Ishikawa (cell line): ENCODE results near the gene RAB3IL1.

Source experiments
- CEBPB ChIP-seq: IDR thresholded peaks from 2 replicates; pipeline ENCODE4 v1.6.1; 2012
- CREB1 ChIP-seq: IDR thresholded peaks from 2 replicates; pipeline ENCODE4 v1.6.1; 2012; ENCODE audit warnings: low read depth
- EGR1 ChIP-seq: IDR thresholded peaks from 2 replicates; pipeline ENCODE4 v1.6.1; 2012
- EP300 ChIP-seq: IDR thresholded peaks from 2 replicates; pipeline ENCODE4 v1.6.1; 2012; ENCODE audit warnings: borderline replicate concordance
- FOXM1 ChIP-seq: IDR thresholded peaks from 2 replicates; pipeline ENCODE4 v1.6.1; 2012; ENCODE audit warnings: low read depth, borderline replicate concordance
- NFIC ChIP-seq: IDR thresholded peaks from 2 replicates; pipeline ENCODE4 v1.6.1; 2012
- RAD21 ChIP-seq: IDR thresholded peaks from 2 replicates; pipeline ENCODE4 v1.6.1; 2012; ENCODE audit warnings: low read depth
- REST ChIP-seq: IDR thresholded peaks from 2 replicates; pipeline ENCODE4 v1.6.1; 2012; ENCODE audit warnings: low read depth, mild to moderate bottlenecking
- TAF1 ChIP-seq: IDR thresholded peaks from 2 replicates; pipeline ENCODE4 v1.6.1; 2012; ENCODE audit warnings: low read depth, mild to moderate bottlenecking
- TCF12 ChIP-seq: IDR thresholded peaks from 2 replicates; pipeline ENCODE4 v1.6.1; 2012; ENCODE audit warnings: low read depth
- TEAD4 ChIP-seq: IDR thresholded peaks from 2 replicates; pipeline ENCODE4 v1.6.1; 2012
- USF1 ChIP-seq: IDR thresholded peaks from 2 replicates; pipeline ENCODE4 v1.6.1; 2012
- YY1 ChIP-seq: IDR thresholded peaks from 2 replicates; pipeline ENCODE4 v1.6.1; 2012; ENCODE audit warnings: low read depth
- ZBTB7A ChIP-seq: IDR thresholded peaks from 2 replicates; pipeline ENCODE4 v1.6.1; 2012; ENCODE audit warnings: low read depth
- TF ChIP-seq, protein P1 (sequence below): IDR thresholded peaks from 2 replicates; pipeline ENCODE4 v1.6.1; 2012

RAB3IL1 gene

DNA sequence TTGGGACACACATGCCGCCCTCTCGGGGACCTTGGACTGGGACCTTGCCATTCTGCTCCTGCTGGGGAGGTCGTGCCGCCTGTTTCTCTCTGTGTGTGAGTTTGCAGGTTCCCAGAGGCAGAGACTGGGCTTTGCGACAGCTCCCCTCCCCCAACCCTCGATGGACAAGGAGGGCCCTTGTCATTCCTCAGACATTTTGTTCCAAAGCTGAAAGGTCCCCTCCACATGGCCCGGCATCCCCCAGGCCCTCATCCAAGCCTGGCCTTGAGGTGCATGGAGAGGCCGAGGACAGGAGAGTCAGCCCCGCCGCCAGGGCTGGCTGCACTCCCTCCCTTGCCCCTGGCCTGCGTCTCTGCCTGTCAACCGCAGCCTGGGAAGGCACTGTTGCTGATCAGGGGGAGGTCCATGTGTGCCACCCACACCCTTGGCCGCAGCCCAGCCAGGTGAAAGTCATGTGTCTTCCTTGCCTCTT, 63.6 kb downstream of the RAB3IL1 start:
- TF ChIP-seq CREB1 = no peak
- TF ChIP-seq TCF12 = no peak
- TF ChIP-seq EP300 = no peak
- no peak for TF ChIP-seq CEBPB
- TF ChIP-seq YY1 = no peak
- no peak for TF ChIP-seq NFIC
- TF ChIP-seq EGR1 = no peak

DNA sequence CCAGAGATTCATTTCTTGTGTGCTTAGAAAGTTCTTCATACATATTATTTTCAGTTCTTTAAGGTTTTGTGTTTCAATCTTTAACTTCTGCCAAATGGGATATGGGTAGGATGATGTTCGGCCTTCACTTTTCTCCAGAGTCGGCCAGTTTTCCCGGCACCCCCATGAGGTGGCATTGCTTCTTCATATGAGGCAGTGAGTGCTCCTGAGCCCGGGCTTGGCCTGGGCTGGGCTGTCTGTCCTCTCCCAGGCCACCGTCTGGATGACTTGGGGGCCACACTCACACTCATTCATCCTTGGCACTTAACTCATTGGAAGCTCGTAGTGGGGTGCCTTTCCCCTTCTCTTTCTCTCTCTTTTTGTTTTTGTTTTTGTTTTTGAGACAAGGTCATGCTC, 65.5 kb downstream of the RAB3IL1 start:
- TF ChIP-seq TCF12 (no peak), FOXM1 (no peak), YY1 (no peak), EP300 (no peak)

DNA sequence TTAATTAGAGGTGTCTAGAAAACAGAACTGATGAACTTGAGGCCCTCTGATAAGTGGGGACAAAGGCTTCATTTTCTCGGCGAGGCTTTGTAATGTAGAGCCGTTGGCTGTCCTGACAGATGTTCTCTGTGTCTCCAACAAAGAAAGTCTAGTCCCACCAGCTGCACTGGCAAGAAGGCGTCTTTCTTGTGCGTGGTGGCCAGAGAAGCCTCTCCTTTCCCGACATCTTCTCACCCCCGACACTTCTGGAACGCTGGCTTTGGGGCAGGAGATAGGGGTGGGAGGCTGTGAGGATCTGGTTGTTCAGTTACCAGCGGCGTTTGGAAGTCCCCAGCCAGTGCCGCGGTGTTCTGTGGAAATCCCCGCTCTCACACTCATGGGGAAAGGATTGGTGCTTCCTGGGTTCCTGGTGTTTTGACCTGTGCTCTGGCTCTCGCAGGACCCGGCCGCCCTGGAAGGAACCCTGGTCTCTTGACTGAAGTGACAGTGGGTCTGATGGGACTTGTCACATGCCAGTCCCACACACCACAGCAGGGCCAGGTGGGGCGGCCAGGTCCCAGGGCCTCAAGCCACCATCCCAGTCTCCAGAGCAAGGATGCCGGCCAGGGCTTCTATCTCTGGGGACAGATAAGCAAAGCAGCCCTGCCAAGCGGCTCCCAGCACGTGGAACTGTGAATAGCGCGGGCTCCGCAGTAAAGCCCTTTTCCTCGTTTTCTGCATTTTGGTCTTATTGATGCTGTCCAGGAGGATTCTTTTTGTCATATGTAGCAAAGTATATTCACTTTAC, 66.1 kb downstream of the RAB3IL1 start:
- TF ChIP-seq, protein P1, sequence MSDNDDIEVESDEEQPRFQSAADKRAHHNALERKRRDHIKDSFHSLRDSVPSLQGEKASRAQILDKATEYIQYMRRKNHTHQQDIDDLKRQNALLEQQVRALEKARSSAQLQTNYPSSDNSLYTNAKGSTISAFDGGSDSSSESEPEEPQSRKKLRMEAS = no peak

DNA sequence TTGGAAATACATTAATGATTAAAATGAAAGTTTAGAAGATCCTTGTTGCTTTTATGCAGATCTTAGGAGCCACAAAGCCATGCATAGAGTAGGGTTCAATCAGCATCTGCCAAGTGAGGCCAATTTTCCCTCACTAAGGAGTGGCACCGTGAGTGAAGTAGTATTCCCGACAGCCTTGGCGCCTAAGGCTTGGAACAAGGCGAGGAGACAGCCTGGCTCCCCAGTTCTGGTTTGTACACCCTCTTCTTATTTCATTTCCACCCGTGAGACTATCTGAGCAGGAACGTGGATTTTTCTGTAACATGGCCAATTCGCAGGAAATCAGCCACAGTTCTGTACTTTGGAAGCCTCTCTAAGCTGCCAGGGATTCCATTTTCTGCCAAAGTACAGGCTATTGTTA, 66.7 kb downstream of the RAB3IL1 start:
- TF ChIP-seq YY1 (no peak), RAD21 (no peak), NFIC (no peak), CREB1 (no peak), TCF12 (no peak), ZBTB7A (no peak), EP300 (no peak), FOXM1 (no peak)

GRCh38 chr11:61848631-61849030, 68.7 kb downstream of the RAB3IL1 start:
- TF ChIP-seq TCF12 (no peak), CREB1 (no peak), CEBPB (no peak), RAD21 (no peak), ZBTB7A (no peak), EGR1 (no peak), FOXM1 (no peak), REST (no peak), YY1 (no peak), TEAD4 (no peak), TAF1 (no peak), NFIC (no peak), USF1 (no peak), EP300 (no peak)
- TF ChIP-seq, protein P1 = no peak

DNA sequence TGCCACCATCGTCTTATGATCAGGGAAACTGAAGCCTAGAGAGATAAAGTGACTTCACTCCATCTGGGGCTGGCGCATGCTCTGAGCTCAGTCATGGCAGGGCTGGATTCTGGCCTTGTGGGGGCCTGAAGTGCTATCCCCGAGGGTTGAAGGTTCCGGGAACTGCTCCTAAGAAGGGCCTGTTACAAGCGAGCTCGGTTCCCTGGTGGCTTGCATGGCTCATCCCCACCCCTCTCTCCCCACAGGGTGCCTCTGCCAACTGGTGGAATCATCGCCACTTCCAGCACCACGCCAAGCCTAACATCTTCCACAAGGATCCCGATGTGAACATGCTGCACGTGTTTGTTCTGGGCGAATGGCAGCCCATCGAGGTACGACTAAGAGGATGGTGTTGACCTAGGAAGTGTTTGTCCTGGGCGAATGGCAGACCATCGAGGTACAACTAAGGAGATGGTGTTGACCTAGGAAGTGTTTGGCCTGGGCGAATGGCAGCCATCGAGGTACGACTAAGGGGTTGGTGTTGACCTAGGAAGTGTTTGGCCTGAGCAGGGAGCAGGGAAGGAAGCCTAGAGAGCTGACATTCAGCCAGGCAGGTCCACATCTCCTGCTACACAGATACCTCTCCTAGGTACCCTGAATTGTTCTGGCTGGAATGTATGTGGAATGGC, 69.3 kb downstream of the RAB3IL1 start:
- TF ChIP-seq REST (no peak), CREB1 (no peak), EP300 (no peak), RAD21 (no peak), TEAD4 (no peak)
